NCI-H82 treated with DMSO at 0.1 percent for 48 hours (cell line): ENCODE results near the gene PARD3.
A peak's percentile ranks its signal among the peaks of the same experiment; 100 is the strongest.
"Not testable (repeated sequence)": the region's sequence is repeated elsewhere in the genome, so short reads cannot be mapped to it uniquely, and the experiment has no call there.

Experiments
- DNase-seq: peaks from one replicate; lab custom pipeline; 2025; ENCODE audit not compliant: unreplicated experiment; lab: John Stamatoyannopoulos, UW

Gene PARD3

DNA sequence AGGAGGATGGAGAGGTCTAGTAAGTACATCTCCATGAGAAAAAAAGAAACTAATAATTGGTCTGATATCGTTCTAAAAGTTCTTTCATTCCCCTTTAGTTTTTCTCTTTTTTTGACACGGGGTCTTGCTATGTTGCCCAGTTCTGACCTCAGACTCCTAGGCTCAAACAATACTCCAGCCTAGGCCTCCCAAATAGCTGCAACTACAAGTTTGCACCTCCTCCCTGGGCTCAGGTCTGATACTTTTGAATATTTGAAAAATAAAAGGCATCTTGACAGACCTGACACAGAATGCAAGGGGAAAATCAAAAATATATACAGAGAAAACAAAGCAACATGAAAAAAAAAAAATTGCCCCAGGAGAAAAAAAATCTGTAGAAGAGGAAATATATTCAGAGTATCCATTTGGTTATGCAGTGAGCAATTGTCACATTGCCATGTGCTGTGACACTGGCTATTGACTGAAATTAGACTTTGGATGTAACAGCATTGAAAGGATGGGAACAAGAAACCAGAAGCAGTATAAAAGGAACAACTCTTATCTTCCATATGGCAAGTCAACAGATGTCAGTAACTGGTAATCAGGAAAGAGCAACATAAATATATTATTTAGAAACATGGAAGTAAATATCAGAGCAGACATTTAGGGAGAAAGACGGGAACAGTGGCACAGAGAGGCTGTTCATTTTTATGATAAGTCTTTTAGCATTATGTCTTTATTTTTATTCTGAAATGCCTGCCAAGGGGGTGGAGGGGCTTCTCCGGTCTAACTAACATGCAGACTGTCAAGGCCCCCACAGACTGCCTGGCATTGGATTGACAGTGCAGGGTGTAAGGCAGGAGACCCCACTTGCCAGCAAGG, 408.4 kb downstream of the PARD3 start:
- DNase-seq, result no peak

GRCh38 chr10:34405611-34406462, 409.3 kb downstream of the PARD3 start:
- DNase-seq, result no peak

- no peak for DNase-seq
Measured at GRCh38 chr10:34403512-34403911, 411.6 kb downstream of the PARD3 start.

DNA sequence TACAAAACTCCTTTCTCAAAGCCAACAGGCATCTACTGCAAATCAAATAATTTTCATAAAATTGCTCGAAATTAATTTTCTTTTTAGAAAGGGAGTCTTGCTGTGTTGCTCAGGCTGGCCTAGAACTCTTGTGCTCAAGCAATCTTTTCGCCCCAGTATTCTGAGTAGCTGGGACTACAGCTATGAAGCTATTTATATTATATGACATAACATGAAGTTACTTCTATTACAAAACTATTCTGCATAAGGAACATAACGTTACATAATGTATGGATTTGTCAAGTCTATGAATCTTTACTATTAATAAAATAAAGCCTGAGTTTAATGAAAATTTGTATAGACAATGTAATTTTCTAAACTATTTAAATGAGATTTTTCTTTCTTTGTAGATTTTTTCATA, 415.0 kb downstream of the PARD3 start:
- no peak for DNase-seq

DNA sequence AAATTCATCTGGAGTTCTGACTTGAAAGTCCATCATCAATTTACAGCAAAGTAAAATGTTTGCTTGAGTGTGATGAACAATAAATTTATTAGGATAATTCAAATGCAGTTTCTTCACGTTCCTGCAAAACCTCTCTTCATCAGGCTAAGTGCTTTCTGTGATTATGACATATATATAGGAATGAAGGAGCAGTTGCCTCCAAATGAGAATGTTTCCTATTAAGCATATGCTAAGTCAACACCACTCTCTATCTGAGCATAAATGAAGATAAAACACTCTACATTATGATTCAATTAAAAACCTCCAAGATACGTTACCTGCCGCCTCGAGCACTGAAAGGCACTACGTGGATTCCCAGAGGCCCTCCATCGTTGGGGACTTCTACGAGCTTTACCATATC, 416.1 kb downstream of the PARD3 start:
- no peak for DNase-seq

DNA sequence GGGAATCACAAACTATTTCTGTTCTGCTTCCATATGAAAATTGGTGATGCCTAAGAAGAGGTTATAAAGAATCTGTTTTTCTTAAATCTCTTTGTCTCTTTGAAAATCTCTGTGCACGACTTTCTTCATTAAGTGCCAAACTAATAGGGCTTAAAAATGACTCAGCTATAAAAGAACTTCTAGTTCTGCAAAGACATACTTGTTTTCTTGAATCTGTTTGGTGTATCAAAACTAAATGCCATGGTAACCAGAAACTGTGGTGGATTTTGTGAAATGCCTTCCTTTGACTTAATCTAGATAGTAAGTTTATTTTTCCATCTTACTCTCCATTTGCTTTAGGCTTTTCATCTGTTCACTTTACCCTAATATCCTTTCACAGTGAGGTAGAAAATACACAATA, 417.8 kb downstream of the PARD3 start:
- DNase-seq, result no peak

- no peak for DNase-seq
Measured at GRCh38 chr10:34396663-34397062, 418.4 kb downstream of the PARD3 start.

DNA sequence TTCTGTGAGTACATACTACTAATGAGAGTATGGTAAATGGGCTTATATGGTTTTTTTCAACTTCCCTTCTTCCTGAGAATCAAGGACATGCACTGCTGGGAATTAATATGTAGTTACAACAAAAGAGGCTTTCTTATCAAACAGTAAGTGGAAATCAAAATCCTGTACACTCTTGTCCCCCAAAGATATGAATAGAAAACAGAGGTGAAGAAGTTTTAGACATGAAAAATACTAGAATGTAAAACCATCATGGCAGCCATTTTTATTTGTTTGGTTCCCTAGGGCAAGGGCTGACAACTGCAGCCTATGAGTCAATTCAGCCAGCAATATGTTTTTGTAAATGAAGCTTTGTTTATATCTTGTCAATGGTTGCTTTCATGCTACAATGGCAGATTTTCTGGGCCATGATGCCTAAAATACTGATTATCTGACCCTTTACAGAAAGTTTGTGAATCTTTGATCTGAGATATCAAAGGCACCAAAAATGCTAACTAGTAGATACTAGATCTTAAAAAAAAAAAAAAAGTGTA, 422.4 kb downstream of the PARD3 start:
- DNase-seq, result no peak

- not testable (repeated sequence) for DNase-seq
Measured at GRCh38 chr10:34391168-34391567, 423.9 kb downstream of the PARD3 start.

GRCh38 chr10:34389801-34390200, 425.3 kb downstream of the PARD3 start:
- DNase-seq, result no peak

GRCh38 chr10:34386921-34387320, 428.2 kb downstream of the PARD3 start:
- DNase-seq, result no peak

DNA sequence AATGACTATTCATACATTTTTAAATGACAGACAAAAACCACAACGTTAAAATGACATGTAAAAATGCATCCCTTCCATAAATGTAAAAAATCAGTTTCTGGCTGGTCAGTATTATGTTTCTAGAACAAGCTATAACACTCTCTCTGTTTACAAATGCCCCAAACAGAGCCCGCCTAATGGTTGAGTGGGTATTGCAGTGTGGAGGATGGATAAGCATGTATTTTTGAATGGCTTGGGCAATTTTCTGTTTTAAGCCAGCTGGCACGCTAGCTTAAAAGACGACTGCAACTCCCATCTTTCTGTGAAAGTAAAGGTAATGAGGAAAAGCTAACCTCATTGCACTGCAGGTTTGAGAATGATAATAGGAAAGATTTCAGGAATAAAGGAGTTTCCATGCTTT, 430.7 kb downstream of the PARD3 start:
- DNase-seq, result no peak

DNA sequence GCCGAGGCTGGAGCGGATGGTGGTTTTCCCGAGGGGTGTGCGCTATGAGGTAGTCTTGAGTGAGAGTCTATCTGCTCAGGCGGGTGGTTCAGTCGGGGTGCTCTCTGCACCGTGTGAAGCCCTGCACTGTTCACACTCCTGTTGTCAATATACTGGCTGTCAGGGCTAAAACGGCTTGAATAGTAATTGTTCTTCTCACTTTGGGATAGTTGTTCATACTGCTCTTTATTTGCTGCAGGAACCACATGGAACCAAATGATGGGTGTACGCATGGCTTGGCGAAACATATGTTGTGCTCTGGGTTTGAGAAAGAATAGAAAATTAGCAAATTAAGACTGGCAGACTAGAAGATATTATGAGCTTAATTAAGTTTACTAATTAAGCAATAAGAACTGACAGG, 432.5 kb downstream of the PARD3 start:
- no peak for DNase-seq

DNA sequence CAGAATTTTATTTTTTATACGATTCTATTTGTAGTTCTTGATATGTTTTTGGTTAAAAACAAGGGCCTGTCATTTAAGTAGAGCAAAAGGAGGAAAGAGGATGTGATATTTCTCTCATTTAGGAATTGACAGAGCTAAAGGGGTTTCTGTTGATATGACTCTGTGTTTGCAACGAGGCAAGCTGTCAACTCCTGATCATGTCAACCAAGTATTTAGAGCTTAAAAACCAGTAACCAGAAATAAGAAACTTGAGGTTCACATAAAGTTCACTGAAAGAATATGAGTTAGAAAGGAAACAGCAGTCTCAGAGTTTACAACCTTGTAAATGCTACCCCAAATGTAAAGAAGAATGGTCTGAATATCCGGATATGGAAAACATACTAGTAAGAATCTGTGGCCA, 434.2 kb downstream of the PARD3 start:
- no peak for DNase-seq

GRCh38 chr10:34378297-34378696, 436.8 kb downstream of the PARD3 start:
- DNase-seq, result no peak

DNA sequence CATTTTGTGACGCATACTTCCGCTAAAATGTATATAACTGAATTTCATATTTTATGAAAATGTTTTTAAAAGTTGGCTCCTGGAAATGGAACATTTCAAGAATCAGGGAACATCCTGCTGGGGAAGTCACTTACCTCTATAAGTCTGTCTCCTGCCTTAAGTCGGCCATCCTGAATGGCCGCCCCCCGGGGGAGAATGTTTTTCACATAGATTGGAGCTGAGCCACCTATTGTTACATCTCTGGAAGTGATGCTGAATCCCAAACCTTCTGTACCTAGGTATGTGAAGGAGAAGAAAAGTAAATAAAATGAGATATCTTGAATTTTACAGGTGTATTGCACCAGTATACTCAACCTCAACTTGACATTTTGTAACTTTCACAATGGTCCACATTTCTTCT, 437.3 kb downstream of the PARD3 start:
- DNase-seq, result no peak

DNA sequence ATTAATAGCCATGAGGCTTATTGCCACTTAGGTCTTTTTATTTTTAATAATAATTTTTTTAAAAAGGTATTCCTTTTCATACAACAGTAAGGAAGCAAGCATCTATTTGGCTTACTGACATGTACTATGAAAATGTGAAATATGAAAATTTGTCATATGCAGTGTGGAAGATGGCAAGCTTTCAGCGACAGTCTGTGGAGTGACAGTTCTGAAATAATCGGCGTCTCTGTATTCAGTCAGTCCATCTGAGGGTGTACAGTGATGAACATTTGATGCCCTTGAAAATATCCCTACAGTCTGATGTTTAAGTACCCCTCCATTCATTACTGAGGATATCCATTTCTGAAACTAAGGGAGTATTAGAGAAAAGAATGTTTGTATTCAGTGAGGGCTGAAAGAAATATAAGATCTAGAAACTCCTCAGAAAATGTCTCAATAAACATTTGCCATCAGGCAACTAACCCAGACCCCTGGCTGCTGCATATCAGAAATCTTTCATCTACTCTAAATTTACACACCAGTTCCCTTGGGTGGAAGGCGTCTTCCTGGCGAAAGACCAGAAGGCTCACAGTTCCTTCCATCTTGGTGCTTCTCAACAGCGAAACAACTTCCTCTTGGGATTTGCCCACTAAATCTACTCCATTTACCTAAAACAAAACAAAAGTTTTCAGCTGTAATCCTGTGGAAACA, 440.6 kb downstream of the PARD3 start:
- DNase-seq, result no peak

- DNase-seq, result peak; percentile 62
Measured at GRCh38 chr10:34373211-34373610, 441.9 kb downstream of the PARD3 start.

DNA sequence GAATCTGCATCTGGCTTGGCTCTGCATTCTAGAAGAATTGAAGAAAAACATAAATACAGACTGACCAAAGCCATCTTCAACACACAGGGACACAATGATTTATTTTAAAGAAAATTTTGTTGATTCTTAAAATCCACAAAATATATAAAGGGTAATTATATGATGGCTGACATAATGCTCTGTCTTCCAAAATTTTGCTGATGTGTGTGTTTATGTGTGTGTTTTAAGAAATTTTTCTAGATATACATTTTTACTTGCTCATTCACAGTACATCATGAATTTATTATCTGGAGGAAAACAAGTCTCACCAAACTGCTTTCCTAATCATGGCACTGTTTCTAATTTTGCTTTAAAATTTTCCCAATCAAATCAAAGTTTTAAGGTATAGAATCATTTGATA, 442.6 kb downstream of the PARD3 start:
- DNase-seq, result no peak

- DNase-seq, result no peak
Measured at GRCh38 chr10:34370126-34370525, 445.0 kb downstream of the PARD3 start.

- DNase-seq, result no peak
Measured at GRCh38 chr10:34369120-34369519, 446.0 kb downstream of the PARD3 start.
